ENCODE measurements around the gene TBC1D8. TPM values are rescaled to one million over a fixed set of nuclear protein-coding genes. Genes with fewer than 3 reads are reported as not detected.

Gene TBC1D8
- total and polyA plus RNA-seq, 2 experiments from 2014 or later: 18.0 to 36.9 TPM

- ATAC-seq (no peak), DNase-seq (ENCODE audit: low spot score) (no peak)
- Histone ChIP-seq H3K4me1 (ENCODE audit: insufficient read depth) (peaks cover 27% of the 10 kb centered on the region), H3K4me2 (no peak overlapping the region), H4K20me1 (replicated peaks; ENCODE audit: insufficient read depth) (peaks cover 22% of the 10 kb centered on the region; the same call in 1 of the 2 replicates), H3K27ac (ENCODE audit: low read depth) (no peak overlapping the region), H3K36me3 (ENCODE audit: insufficient read depth) (no peaks in the 10 kb centered on the region), H3K27me3 (ENCODE audit: insufficient read depth) (no peaks in the 10 kb centered on the region), H3F3A (replicated peaks; ENCODE audit: low read depth) (no peaks in the 10 kb centered on the region), H3K79me2 (replicated peaks; ENCODE audit: insufficient read depth) (peaks cover 99% of the 10 kb centered on the region), H2AFZ (no peak overlapping the region), H3K4me3 (no peak overlapping the region), H3K9me2 (ENCODE audit: insufficient read depth) (no peaks in the 10 kb centered on the region)
- peaks cover 4% of the 10 kb centered on the region; the same call in 2 of the 3 replicates for H3K36me3 Mint-ChIP-seq (ENCODE audit: low read depth)
- TF ChIP-seq CREB1 (CRISPR knock-in tag; IDR thresholded peaks at IDR 0.05; ENCODE audit: low read depth) (no peak), EZH2 (IDR thresholded peaks at IDR 0.05; ENCODE audit: low read depth, unreplicated experiment) (no peak), CTCF (conservative IDR thresholded peaks at IDR 0.05; ENCODE audit: low read depth in 2 of 2) (no peak)
- H3K27me3 Mint-ChIP-seq (ENCODE audit: insufficient read depth, low read depth, poor library complexity): peaks cover 3% of the 10 kb centered on the region
- peaks cover 49% of the 10 kb centered on the region for H3K4me1 Mint-ChIP-seq
- H3K9me3 Mint-ChIP-seq: no peaks in the 10 kb centered on the region
- no peak overlapping the region for H3K4me3 Mint-ChIP-seq
- H3K27ac Mint-ChIP-seq: no peak overlapping the region
Measured at GRCh38 chr2:101125374-101125773, 25.8 kb downstream of the TBC1D8 start.

- H3K4me1 Mint-ChIP-seq: peaks cover 53% of the 10 kb centered on the region
- Histone ChIP-seq H3K4me1 (ENCODE audit: insufficient read depth) (peaks cover 27% of the 10 kb centered on the region), H3K36me3 (ENCODE audit: insufficient read depth) (no peaks in the 10 kb centered on the region), H3K9me2 (ENCODE audit: insufficient read depth) (no peaks in the 10 kb centered on the region), H2AFZ (no peak overlapping the region), H3K27me3 (ENCODE audit: insufficient read depth) (no peaks in the 10 kb centered on the region), H4K20me1 (replicated peaks; ENCODE audit: insufficient read depth) (peaks cover 20% of the 10 kb centered on the region; the same call in 1 of the 2 replicates), H3K27ac (ENCODE audit: low read depth) (no peak overlapping the region), H3K79me2 (replicated peaks; ENCODE audit: insufficient read depth) (peaks cover 99% of the 10 kb centered on the region), H3K4me3 (no peak overlapping the region), H3F3A (replicated peaks; ENCODE audit: low read depth) (no peaks in the 10 kb centered on the region), H3K4me2 (no peak overlapping the region; the same call in 1 of the 2 replicates)
- no peak; the same call in 2 of the 3 replicates for ATAC-seq
- no peak for TF ChIP-seq ZNF331 (CRISPR knock-in tag; IDR thresholded peaks at IDR 0.05; ENCODE audit: low read depth)
- no peak overlapping the region for H3K4me3 Mint-ChIP-seq
- no peak overlapping the region for H3K27ac Mint-ChIP-seq
- H3K9me3 Mint-ChIP-seq: no peaks in the 10 kb centered on the region
- H3K27me3 Mint-ChIP-seq (ENCODE audit: insufficient read depth, low read depth, poor library complexity): peaks cover 3% of the 10 kb centered on the region
- H3K36me3 Mint-ChIP-seq (ENCODE audit: low read depth): peaks cover 4% of the 10 kb centered on the region; the same call in 2 of the 3 replicates
- no peak for DNase-seq (ENCODE audit: low spot score)
Measured at GRCh38 chr2:101124643-101125366, 26.4 kb downstream of the TBC1D8 start.

GRCh38 chr2:101123795-101124471 lies 27.2 kb downstream of the TBC1D8 start:
- Mint-ChIP-seq H3K4me3 (no peak overlapping the region), H3K27ac (no peak overlapping the region), H3K9me3 (no peaks in the 10 kb centered on the region), H3K4me1 (peaks cover 55% of the 10 kb centered on the region), H3K36me3 (ENCODE audit: low read depth) (peaks cover 11% of the 10 kb centered on the region), H3K27me3 (ENCODE audit: insufficient read depth, low read depth, poor library complexity) (peaks cover 6% of the 10 kb centered on the region)
- Histone ChIP-seq H3K79me2 (replicated peaks; ENCODE audit: insufficient read depth) (peaks cover 97% of the 10 kb centered on the region), H3K4me2 (no peak overlapping the region), H3K4me3 (no peak overlapping the region), H3K4me1 (ENCODE audit: insufficient read depth) (peaks cover 27% of the 10 kb centered on the region), H3K9me2 (ENCODE audit: insufficient read depth) (no peaks in the 10 kb centered on the region), H2AFZ (no peak overlapping the region), H3K27ac (ENCODE audit: low read depth) (no peak overlapping the region), H3K27me3 (ENCODE audit: insufficient read depth) (no peaks in the 10 kb centered on the region), H3K36me3 (ENCODE audit: insufficient read depth) (no peaks in the 10 kb centered on the region), H3F3A (replicated peaks; ENCODE audit: low read depth) (no peaks in the 10 kb centered on the region), H4K20me1 (replicated peaks; ENCODE audit: insufficient read depth) (peaks cover 19% of the 10 kb centered on the region; the same call in 1 of the 2 replicates)
- ATAC-seq: peak; percentile 55; the same call in 2 of the 3 replicates
- DNase-seq (ENCODE audit: low spot score): no peak
- TF ChIP-seq ZNF114 (CRISPR knock-in tag; IDR thresholded peaks at IDR 0.05) (no peak), ZNF462 (CRISPR knock-in tag; IDR thresholded peaks at IDR 0.05) (no peak)

All from GM23338 (cell line).